HG03045 (cell line): ENCODE results near the gene NPAS3.

Experiments
- ATAC-seq: cut with Tn5 transposase; IDR thresholded peaks from one replicate; pipeline ENCODE4 v1.9.1; 2021; ENCODE audit warnings: mild to moderate bottlenecking, moderate library complexity; ENCODE audit not compliant: unreplicated experiment

Gene NPAS3

DNA sequence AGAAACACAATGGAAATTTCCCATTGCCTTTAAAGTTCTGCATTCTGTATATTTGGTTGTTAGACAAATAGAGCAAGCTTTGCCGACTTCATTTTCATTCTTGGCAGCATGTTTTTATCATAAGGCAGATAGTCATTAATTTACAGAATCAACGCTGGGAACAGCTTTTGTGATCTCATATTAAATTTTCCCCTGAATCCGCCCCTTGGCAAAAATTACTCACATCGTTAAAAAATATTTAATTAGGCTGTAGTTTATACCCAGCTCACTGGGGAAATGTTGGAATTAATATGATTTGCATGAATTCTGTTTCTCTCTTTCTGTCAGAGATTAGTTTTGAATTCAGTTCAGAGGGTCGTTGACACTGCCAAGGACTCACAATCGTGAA is 714.6 kb downstream of the NPAS3 start:
- no peak for ATAC-seq

DNA sequence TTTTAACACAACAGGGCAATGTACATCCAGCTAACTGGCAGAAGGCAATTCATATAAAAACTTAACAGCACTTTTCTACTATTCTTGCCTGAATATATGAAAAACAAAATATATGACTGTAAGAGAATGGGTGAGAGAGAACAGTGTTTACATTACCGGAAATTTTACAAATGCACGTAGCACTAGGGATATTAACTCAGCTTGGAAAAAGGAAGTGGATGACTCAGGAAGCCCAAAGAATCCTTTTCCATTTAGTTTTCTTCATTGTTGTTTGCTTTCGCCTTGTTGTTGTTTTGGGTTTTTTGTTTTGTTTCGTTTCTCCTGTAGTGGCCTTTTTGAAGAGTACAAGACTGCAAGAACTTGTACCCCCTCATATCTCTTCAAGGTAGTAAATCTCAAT is 716.7 kb downstream of the NPAS3 start:
- ATAC-seq, result no peak

DNA sequence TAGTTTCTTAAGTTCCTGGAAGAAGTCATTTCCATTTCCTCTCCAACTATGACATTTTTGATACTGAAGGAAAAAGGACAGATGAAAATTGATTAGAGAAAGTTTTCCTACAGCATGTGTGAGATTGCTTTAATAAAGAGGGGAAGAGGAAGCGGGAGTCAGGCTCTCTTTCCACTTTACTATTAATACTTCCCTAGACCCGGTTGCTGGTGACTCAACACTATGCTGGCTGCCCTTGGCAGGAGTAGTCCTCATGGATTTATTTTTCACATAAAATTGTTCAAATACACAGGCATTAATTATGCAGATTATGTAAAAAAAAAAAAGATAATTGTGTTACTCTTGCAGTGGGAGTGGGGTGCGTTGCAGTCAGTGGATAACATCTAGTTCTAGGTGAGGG is 718.8 kb downstream of the NPAS3 start:
- ATAC-seq, result no peak

DNA sequence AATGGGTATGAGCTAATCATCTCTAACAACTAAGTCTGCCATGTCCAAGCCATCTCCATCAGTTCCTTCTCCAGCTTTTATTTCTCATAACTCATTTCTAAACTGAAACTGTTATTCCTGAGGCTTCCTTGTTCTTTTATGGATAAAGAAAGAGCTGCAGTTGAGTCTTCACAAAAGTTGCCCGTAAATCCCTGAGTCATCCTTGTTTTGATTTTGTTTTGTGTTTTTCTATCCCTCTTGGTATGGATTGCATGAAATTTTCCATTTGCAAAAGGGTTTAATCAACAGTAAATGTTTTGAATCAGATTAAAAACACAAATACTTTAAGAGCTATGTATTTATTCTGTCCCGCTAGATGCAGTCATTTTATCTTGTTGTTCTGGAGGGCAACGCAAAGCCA is 721.6 kb downstream of the NPAS3 start:
- no peak for ATAC-seq

DNA sequence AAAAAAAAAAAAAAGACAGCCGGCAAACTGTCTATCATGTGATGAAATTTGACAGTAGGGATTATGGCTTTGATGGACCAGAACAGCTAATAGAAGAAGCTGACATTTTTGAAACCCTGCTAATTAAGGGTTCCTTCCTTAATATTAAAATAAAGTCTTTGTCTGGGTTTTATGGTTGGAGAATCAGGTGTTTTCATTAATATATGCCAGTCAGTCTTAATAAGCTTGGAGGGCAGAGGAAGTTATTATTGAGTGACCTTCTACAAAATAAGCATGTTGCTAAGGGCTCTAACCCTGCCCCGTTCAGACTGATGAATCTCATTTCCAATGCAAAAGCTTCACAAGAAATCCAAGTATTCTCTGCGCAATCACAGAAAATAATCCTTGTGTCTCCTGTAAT is 722.4 kb downstream of the NPAS3 start:
- no peak for ATAC-seq

DNA sequence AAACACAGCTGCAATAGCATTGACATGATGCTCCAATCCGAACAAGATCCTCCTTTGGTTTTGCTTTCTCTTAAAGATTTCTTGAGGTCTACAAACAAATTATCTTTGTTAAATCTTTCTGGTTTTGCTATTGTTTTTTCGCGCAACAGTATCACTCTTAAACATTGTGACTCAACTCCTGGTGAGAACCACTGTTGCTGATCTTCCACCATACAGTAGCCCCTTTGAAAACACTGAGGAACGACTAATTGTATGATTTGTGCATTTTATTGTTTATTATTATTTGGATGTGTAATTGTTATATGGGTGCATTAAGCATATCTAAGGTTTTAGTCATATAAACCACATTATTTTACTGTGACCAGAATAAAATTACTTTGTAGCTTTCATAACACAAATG is 729.4 kb downstream of the NPAS3 start:
- ATAC-seq, result no peak

DNA sequence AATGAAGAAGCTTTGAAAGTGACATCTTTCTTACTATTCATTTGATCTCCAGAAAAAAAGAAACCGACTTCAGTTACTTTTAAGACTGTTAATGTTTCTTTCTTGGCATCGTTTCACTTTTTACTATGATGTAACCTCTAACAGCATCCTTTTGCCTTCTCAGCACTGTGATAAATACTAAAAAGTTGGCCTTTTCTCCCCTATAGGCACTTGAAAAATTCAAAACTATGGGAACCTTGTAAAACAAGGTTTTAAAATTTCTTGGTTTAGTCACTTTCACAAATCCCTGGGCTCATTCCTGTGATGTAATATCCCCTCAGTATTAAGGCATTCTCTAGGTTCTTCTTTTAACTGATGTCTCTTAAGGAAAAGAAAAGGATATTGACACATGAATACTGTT is 730.4 kb downstream of the NPAS3 start:
- no peak for ATAC-seq

DNA sequence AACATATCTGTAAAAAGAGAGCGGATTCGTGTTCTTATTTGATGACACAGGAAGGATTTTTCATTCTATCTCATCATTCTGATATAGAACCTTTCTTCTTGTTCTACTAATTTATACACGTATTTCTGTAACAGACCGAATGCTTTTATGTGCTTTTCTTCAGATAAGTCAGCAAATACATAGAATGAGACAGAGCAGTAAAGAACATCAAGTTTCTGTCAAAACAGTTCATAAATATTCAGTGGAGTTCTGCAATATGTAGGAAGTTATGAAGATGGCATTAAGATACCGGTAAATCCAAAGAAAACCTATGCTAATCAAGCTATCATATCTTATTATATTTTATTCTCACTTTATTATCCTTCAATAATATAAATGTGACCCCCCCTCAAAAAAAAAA is 731.6 kb downstream of the NPAS3 start:
- no peak for ATAC-seq

DNA sequence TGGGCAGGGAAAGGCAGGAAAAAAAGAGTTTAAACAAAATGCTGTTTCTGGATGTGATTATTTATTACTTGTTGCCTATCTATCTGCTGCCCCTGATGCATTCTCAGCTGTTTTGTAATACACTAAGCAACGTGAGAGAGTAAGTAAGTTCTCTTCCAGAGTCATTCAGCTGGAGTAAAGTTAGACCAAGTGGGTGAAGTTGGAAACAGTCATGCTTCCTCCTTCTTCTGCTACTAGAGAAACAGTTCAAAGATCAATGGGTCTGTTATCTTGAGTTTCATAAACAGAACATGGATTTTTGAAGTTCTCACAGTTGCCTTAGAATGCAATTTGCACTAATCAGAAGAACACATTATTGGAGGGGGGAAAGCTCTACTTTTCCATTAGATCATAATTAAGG is 732.9 kb downstream of the NPAS3 start:
- ATAC-seq, result no peak

DNA sequence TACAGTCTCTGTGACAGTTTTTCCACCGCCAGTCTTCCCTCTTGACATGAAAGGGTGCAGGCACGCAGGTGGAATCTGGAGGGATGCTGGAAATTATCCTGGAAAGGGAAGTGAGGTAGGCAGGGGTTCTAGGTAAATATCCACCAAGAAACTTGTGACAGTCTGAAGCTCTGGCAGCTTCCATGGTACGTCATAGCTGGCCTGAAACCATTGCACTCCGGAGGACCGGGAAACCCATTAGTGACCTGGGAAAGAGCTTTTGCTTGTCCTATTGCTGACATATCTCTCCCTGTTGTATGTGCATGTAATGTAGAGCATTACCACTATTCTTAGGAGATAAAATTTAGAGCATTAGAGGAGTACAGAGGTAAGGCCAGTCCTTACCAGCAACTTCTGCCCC is 736.2 kb downstream of the NPAS3 start:
- ATAC-seq, result no peak

DNA sequence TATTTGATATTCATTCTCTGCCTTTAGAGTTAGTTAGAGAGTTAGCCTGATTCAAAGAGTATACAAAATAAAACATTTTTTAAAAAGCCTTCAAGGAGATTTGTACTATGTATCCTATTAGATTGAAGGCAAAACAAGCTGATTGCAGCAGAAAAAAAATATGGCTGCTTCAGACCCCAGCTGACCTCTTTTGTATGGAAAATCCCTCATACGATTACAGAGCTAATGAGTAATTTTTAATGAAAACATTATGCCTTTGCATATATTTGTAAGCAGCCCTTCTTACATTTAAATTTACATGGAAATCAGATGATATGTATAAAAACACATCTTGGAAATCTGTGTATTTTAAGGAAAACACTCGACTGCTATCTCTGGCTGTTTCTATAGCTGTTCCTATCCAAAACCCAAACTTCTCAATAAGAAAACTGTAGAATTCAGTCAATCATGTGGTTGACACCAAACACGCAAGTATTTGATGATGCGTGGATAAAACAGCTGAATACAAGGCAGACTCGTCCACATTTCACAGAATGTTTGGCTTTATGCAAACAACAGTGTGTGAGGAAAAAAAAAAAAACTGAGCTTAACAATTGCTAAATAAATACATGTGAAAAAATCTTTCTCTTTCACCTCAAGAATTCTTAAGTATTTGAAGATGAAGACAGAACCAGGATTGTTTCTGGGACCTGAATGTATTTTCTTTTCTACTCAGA is 736.9 kb downstream of the NPAS3 start:
- ATAC-seq, result no peak

DNA sequence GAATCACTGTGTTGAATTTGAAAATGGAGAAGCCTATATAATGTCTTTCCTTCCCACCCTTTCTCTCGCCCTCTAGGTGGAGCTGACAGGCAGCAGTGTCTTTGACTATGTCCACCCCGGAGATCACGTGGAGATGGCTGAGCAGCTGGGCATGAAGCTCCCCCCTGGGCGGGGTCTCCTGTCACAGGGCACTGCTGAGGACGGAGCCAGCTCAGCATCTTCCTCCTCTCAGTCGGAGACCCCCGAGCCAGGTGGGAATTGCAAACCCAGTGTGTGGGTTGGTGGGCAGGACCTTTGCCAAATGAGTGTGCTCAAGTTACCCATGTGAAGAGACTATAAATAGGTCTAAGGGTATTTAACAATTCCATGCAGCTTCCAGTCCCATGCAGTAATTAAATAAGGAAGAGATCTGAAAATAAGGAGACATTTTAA is 737.5 kb downstream of the NPAS3 start:
- no peak for ATAC-seq

DNA sequence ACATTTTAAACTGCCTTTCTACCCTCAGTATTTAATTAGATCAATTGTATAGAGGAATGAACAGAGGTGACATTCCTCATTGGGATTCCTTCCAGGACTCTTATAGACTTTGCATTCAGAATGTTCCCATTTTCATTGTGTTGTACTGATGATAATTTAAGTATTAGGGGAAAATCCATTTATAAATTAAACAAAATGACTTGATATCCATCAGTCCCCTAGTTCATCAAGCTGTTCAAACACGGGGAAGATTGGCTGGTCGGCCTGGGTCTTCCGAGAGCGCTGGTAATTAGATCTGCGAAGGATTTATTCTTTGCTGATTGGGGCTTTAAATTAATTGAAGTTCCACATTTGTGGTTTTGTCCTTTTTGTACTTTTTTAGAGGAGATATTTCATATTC is 738.2 kb downstream of the NPAS3 start:
- ATAC-seq, result no peak

DNA sequence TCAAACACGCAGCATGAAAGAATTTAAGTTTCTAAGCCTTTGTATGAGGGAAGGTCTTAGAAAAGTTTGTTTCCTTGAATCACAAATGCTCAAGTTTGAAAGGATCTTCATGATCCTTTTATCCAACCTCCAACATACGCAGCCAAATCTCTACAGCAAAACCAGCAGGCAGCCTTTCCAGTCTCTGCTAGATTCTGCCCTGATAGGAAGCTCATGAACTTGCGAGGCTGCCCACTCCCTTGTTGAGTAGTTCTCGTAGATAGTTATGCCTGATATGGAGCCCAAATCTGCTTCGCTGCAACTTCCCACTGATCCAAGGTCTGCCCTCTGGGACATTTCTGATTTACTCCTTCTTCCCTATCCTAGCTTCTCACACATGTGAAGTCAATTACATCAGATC is 739.3 kb downstream of the NPAS3 start:
- no peak for ATAC-seq

DNA sequence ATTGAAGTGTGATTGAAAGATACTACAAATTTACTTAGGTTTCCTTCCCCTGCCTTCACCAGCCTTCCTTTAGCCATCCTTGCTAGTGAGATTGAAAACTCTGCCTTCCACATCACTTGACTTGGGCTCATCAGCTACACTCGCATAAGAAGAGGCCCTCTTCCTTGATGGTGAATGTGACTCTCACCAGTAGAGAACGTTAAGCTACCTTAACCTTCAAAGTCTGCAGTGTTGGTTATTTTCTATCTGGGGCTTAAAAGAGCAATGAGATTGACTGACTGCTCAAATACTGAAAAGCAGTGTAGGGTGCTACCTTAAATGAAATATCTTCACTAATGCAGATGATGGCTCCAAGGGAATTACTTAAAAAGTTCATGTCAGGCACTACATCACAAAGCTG is 740.3 kb downstream of the NPAS3 start:
- ATAC-seq, result no peak

DNA sequence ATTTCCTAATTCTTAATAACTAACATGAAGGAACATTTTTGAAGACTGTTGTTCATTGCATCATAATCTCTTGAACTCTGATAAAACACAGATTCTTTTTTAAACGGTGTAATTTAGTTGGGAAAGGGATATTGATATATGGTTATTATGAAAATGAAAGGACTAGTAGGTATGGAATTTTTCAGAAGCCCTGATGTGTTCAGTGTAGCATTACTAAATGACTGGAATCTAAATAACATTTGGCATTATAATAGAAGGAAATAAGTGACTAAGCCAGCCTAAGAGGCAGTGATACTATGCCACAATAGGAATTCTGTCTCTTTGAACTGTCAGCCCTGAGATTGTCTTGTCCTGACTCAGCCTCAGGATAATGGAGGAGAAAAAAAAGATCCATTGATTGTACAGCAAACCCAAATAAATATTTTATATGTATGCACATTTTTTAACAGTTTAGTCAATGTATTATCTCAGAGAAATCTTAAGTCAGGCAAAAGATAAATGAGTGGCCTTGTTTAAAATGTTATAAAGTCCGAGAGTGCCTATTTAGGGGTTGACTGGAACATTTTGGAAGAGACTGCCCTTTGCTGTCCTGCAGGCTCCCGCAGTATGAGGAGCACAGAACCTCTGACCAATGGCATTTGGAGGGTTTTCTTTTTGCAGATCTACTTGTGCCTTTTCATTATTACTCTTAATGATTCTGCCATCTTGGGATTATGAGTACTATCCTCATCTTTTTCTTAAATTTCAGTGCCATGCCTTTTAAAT is 741.0 kb downstream of the NPAS3 start:
- no peak for ATAC-seq

DNA sequence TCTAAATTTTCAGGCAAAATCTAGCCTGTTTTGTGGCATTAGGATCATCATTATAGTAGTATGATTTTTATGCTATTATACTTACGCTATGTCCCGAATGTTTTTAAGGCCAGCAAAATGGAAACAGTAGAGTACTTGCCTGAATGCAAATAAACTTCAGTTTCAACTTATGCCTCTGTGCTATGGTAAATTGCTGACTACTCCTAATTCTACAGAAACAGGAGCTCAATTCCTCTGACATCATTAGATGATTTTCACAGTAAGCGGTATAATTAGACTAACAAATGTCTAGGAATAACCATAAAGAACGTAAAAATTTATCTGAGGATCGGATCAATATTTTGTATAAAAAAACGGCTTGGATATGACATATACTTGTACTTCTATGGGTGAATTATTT is 742.2 kb downstream of the NPAS3 start:
- no peak for ATAC-seq

DNA sequence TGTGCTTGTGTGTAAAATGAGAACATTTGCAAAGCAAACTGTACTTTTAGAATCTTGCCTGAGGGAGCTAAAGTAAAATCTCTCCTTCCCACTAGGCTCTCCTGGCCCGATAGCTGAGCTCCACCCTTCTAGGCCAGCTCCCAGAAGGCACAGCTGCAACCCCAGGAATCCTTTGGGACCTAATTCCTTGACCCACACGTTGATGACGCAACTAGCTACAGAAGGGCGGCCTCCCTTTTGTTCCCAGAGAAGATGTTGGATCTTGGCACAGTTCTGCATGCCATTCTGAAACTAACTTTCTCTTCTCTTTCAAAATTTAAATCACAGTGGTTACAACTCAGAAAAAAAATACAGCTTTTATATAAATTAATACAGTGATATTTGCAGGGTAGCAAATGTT is 744.1 kb downstream of the NPAS3 start:
- no peak for ATAC-seq

DNA sequence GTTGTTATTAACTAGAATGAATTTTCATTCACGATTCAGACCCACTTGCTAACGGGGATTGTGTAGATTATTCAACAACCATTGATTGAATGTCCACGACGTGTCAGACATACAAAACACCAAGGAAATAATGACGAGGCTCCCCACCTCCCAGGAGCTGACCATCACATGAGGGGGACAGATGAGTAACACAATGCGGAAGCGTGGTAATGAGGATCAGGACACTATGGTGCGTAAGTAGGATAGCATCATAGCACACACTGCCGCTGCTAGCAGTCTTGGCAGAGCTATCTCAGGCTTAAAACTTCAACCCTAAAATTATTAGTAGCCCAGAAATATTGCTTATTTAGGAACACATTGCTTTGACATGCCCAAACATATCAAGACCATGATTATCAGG is 746.3 kb downstream of the NPAS3 start:
- ATAC-seq, result no peak

DNA sequence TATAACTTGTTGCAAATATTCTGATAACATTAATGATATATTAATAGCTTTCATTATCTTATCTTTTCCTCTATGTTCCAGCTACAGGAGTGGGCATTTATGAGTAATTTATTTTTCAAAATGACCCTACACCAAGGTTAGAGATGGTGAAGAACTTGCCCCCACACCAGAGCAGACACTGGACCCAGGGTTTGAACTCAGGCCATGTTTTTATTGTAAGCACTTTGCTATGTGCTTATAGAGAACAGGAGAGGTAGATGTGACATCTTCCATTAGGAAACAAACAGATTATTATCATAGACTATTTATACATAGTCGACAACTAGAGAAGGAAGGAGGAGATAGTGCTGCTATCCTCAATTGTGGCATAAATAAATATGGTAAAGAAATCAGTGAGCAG is 747.0 kb downstream of the NPAS3 start:
- no peak for ATAC-seq

DNA sequence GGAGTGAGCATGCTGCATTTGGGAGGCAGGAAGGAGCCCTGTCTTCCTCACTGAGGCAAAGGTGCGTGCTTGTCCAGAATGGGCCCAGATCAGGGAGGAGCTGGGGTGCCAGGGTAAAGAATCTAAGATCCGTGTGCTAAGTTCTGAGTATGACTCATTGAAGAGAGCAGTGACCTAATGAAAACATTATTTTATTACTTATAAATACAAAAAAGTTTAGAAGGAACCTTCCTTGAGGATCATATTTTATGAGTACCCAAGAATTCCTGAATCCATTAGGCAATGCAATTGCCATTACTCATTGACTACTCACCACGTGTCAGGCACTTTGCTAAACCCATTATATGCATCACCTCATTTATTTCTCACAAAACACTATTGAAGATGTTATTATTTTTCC is 747.5 kb downstream of the NPAS3 start:
- ATAC-seq, result no peak

DNA sequence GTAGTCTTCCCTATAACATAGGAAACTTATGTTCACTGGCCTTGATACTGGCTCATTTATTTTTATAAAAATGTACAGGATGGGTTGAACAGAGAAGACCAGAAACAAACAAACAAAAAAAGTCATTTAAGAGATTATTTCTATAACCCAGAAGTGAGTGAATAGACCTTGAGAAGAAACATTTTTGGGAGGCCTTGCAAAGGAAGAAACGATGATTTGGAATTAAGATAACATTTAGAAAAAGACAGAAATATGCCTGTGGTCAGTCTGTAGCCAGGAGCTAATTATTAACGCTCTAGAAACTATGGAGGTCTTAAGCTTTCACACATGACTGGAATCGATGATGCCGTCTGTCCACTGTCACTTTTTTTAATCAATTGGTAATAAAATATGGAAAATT is 748.2 kb downstream of the NPAS3 start:
- ATAC-seq, result no peak

DNA sequence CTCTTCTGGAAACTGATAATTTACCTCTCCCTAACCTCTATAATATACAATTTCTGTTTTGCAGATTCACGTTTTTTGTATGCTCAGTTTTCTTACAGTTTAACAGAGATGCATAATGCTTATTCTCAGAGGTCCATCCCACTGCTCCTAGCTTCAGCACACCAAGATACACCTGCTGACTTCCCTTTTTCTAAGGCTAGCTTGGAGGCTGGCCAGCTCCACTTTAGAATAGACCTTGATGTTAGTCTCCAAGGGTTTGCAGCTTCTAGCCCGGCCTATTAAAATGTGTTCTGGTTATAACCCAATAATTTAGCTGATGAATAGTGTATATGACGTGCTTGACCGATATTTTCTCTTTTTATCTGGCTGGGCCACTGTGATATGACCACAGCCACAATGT is 751.0 kb downstream of the NPAS3 start:
- ATAC-seq, result no peak
